ENCODE measurements around the gene RSPH1. TPM values are rescaled to one million over a fixed set of nuclear protein-coding genes. Genes with fewer than 3 reads are reported as not detected.

Gene RSPH1
- total and polyA plus RNA-seq, 2 of the 8 experiments (the other 6 are each of a cell fraction or from before 2014, with no cell fraction given): 0.24 TPM; not detected in 1

DNA sequence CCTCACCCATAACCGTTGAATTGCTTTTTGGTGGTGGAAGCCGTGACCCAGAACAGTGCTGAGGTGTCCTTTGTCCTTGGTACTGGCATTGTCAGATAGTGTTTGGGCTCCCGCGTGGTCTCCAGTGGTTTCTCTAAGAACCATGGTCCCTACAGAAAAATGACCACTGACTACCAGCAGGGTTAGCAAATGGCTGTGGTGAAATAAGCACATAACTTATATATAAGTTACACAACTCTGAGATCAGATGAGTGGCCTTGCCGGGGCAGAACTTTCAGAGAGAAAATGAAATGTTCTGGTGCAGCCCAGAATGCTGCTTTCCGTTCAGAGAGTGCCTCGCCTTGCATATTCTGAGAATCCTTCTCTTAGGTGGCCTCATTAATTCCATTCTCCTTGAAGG is 22.6 kb upstream of the RSPH1 start:
- Histone ChIP-seq H3K36me3 (ENCODE audit: control insufficient read depth in 2 of 4, insufficient read depth in 4 of 4, low read length in 3 of 4) (peaks cover 0 to 29% (median 18%) of the 10 kb centered on the region in 4 experiments), H3K4me1 (replicated peaks in 1 of 4; ENCODE audit: control insufficient read depth in 3 of 4, insufficient read depth in 4 of 4, low read length in 3 of 4) (peaks cover 7 to 18% (median 12%) of the 10 kb centered on the region in 4 experiments), H3K14ac (ENCODE audit: insufficient read length) (no peak overlapping the region), H2BK12ac (ENCODE audit: low read depth, low read length) (no peak overlapping the region), H2BK5ac (ENCODE audit: low read depth, low read length) (no peak overlapping the region), H4K8ac (ENCODE audit: extremely low read depth, insufficient read depth, low read length) (no peak overlapping the region), H3K27me3 (replicated peaks in 1 of 4; ENCODE audit: control insufficient read depth in 3 of 4, extremely low read depth in 1 of 4, insufficient read depth in 3 of 4, low read length in 3 of 4) (no peaks in the 10 kb centered on the region), H2BK15ac (ENCODE audit: low read length) (no peak overlapping the region), H3K4me3 (ENCODE audit: extremely low read depth in 1 of 4, insufficient read depth in 2 of 4, low read depth in 3 of 4, low read length in 4 of 4) (no peak overlapping the region), H4K20me1 (replicated peaks in 1 of 2; ENCODE audit: control insufficient read depth in 1 of 2, insufficient read depth in 2 of 2, low read length in 2 of 2) (no peaks in the 10 kb centered on the region), H3K79me1 (ENCODE audit: low read depth, low read length) (no peaks in the 10 kb centered on the region; the same call in 1 of the 2 replicates), H3K9ac (replicated peaks in 1 of 4; ENCODE audit: extremely low read depth in 1 of 4, low read depth in 3 of 4, low read length in 3 of 4) (no peak overlapping the region), H2AFZ (ENCODE audit: low read length) (no peak overlapping the region), H3K27ac (ENCODE audit: low read depth, low read length) (no peak overlapping the region), H3K18ac (ENCODE audit: extremely low read depth, low read length) (no peak overlapping the region), H3K23me2 (ENCODE audit: low read depth, low read length) (no peaks in the 10 kb centered on the region; the same call in 1 of the 2 replicates), H4K91ac (replicated peaks; ENCODE audit: insufficient read length, low read length) (no peak overlapping the region), H3K9me3 (ENCODE audit: insufficient read depth in 2 of 2, low read depth in 1 of 2, low read length in 1 of 2) (no peaks in the 10 kb centered on the region), H3K23ac (ENCODE audit: insufficient read length) (no peak overlapping the region), H3K56ac (replicated peaks; ENCODE audit: insufficient read length, low read depth, low read length) (no peak overlapping the region), H3K79me2 (ENCODE audit: control insufficient read depth in 1 of 2, insufficient read depth in 2 of 2, low read length in 2 of 2) (peaks cover 0 to 21% of the 10 kb centered on the region in 2 experiments; a peak in 2 of 4 replicates), H3K4me2 (ENCODE audit: insufficient read depth in 1 of 2, low read depth in 2 of 2, low read length in 2 of 2) (no peak overlapping the region), H2BK120ac (replicated peaks; ENCODE audit: low read depth, low read length) (no peak overlapping the region), H3K4ac (replicated peaks; ENCODE audit: insufficient read length, low read depth, low read length) (no peak overlapping the region), H2AK5ac (ENCODE audit: low read depth, low read length) (no peak overlapping the region), H4K5ac (ENCODE audit: insufficient read length, low read depth, low read length) (no peak overlapping the region), H2BK20ac (ENCODE audit: low read length) (no peak overlapping the region)
- CTCF ChIA-PET (ENCODE audit: partially characterized antibody): interaction anchor here (1.2 kb wide), 1 partner anchor 103 kb away, joined by 3 read pairs; no protein-coding TSS in a partner anchor
- POLR2A ChIA-PET (ENCODE audit: partially characterized antibody): no interaction called here
- DNase-seq (ENCODE audit: low read depth in 1 of 2, low spot score in 2 of 2): no peak
- no peak for FAIRE-seq
- WGBS, 2 experiments (ENCODE audit: extremely low coverage in 1 of 2, insufficient coverage in 1 of 2, insufficient read length in 1 of 2, insufficient replicate concordance in 2 of 2, low coverage in 1 of 2, low lambda C conversion rate in 2 of 2, missing lambda C conversion rate in 1 of 2): 88% methylated on average over 7 of the region's 7 CpGs; no CpG with 5 or more reads in 1 of the 2 experiments
- TF ChIP-seq GABPA (IDR thresholded peaks at IDR 0.05; ENCODE audit: borderline replicate concordance, insufficient read depth, low read length) (no peak), TBP (IDR thresholded peaks at IDR 0.05; ENCODE audit: low read depth, low read length) (no peak), NRF1 (IDR thresholded peaks at IDR 0.05; ENCODE audit: low read depth, low read length) (no peak), POLR2A (IDR thresholded peaks at IDR 0.05; ENCODE audit: control extremely low read depth in 1 of 2, low read depth in 2 of 2, low read length in 2 of 2) (no peak), KDM1A (IDR thresholded peaks at IDR 0.05; ENCODE audit: borderline replicate concordance, low read length) (no peak), SIRT6 (IDR thresholded peaks at IDR 0.05; ENCODE audit: low read length) (no peak), POU5F1 (IDR thresholded peaks at IDR 0.05; ENCODE audit: low read depth, low read length) (no peak), YY1 (IDR thresholded peaks at IDR 0.05; ENCODE audit: low read depth, low read length) (no peak), SRF (IDR thresholded peaks at IDR 0.05; ENCODE audit: low read depth, low read length) (no peak), SIN3A (conservative IDR thresholded peaks at IDR 0.05 in 1 of 2, IDR thresholded peaks at IDR 0.05 in 1 of 2; ENCODE audit: low read depth in 1 of 2, low read length in 2 of 2) (no peak)
- TF ChIP-seq, protein P1, sequence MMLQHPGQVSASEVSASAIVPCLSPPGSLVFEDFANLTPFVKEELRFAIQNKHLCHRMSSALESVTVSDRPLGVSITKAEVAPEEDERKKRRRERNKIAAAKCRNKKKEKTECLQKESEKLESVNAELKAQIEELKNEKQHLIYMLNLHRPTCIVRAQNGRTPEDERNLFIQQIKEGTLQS (IDR thresholded peaks at IDR 0.05; ENCODE audit: insufficient read depth, low read depth, low read length): no peak
- TF ChIP-seq, protein P2, sequence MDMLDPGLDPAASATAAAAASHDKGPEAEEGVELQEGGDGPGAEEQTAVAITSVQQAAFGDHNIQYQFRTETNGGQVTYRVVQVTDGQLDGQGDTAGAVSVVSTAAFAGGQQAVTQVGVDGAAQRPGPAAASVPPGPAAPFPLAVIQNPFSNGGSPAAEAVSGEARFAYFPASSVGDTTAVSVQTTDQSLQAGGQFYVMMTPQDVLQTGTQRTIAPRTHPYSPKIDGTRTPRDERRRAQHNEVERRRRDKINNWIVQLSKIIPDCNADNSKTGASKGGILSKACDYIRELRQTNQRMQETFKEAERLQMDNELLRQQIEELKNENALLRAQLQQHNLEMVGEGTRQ (IDR thresholded peaks at IDR 0.05; ENCODE audit: low read length): no peak

All from H1 (cell line).